Erythroblast (primary cell): ENCODE results near the gene GGT7.

Experiments used
- GATA1 ChIP-seq: IDR thresholded peaks from 2 replicates; pipeline ENCODE4 v1.6.1; 2011; ENCODE audit warnings: low read depth, mild to moderate bottlenecking, control low read depth, low read length, moderate library complexity
- POLR2A ChIP-seq: IDR thresholded peaks from 2 replicates; pipeline ENCODE4 v1.6.1; 2011; ENCODE audit warnings: mild to moderate bottlenecking, low read length

DNA sequence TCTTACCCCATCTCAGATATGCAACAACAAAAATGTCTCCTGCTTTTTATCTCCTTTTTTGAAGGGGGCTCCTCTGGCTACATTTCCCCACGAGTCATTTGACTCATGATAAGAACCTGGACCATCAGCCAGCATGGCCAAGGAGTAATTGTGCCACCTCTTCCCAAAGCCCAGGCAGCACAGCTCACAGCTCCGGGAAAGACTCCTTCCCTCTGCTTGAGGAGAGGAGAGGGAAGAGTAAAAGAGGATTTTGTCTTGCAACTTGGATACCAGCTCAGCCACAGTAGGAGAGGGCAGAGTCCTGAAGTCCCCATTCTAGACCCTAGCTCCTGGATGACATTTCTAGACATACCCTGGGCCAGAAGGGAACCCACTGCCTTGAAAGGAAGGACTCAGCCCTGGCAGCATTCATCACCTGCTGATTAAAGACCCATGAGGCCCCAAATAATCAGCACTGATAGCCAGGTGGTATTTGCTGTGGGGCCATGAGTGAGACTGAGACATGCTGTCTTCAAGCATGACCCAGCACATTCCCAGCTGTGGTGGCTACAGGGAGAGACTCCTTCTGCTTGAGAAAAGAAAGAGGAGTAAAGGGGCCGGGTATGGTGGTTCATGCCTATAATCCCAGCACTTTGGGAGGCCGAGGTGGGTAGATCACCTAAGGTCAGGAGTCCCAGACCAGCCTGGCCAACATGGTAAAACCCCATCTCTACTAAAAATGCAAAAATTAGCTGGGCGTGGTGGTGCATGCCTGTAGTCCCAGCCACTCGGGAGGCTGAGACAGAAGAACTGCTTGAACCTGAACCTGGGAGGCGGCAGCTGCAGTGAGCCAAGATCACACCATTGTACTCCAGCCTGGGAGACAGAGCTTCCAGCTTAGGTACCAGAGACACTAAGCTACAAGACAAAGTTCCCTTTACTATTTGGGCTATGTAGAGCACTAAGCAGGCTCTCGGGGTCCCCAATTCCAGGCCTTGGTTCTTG, 75.4 kb downstream of the GGT7 start:
- TF ChIP-seq POLR2A (no peak), GATA1 (no peak)
